IPS-11a (cell line): ENCODE data around the gene TGFBR2.

Experiments used
- H3K4me3 ChIP-seq: one replicate; pipeline ENCODE4 v1.5.1; 2013; ENCODE audit warnings: low read depth, low read length, control low read depth

Gene TGFBR2

DNA sequence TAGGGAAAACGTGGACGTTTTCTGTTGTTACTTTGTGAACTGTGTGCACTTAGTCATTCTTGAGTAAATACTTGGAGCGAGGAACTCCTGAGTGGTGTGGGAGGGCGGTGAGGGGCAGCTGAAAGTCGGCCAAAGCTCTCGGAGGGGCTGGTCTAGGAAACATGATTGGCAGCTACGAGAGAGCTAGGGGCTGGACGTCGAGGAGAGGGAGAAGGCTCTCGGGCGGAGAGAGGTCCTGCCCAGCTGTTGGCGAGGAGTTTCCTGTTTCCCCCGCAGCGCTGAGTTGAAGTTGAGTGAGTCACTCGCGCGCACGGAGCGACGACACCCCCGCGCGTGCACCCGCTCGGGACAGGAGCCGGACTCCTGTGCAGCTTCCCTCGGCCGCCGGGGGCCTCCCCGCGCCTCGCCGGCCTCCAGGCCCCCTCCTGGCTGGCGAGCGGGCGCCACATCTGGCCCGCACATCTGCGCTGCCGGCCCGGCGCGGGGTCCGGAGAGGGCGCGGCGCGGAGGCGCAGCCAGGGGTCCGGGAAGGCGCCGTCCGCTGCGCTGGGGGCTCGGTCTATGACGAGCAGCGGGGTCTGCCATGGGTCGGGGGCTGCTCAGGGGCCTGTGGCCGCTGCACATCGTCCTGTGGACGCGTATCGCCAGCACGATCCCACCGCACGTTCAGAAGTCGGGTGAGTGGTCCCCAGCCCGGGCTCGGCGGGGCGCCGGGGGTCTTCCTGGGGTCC lies at the start of gene TGFBR2:
Gene TGFBR2, plus strand, starts transcription at position 301 of the 731 bp plus-strand sequence. Its CDS starts 283 bp downstream, at position 584.
- peak within 1 kb of the TSS; percentile 86 for H3K4me3 ChIP-seq

DNA sequence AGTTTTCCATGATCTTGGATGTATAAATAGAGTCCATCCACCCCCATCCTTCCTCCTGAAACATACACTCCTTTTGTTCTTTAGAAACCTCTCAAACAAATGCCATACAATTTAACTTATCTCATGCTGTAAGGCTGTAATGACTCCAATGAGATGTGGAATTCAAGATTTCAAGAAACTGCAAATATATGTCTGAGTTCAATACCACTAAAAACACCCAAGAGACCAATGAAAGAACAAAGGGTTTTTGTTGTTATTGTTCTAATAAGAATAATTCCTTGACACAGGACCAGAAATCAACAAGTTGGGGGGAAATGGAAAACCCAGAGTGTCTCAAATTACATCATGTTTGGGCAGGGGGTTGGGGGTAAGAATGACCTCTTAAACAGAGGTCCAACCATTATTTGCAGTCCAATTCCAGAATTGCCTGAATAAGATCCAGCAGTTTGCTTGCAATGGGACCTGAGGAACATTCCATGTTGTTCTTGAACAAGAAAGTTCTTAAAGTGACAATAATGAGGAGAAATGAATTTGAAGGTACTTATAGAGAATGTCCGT lies 48.6 kb upstream of the TGFBR2 start:
- no peak overlapping the region for H3K4me3 ChIP-seq

DNA sequence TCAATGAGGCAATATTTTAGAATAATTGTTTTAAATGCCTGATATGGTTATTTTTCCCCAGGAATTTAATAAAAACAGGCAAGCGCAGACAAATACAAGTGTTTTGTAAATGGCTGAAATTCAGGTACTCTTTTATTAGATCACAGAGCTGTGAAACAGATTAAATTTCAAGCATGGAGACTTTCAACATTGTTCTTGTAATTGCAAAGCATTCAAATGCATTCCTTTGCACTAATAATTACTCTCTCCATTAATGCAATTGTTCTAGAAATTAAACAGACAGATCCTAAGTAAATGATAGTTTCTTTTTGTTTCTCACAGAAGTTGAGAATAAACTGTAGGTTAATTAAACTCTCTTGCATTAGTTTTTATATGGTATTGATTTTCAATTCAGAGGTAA lies 42.4 kb upstream of the TGFBR2 start:
- no peak overlapping the region for H3K4me3 ChIP-seq

DNA sequence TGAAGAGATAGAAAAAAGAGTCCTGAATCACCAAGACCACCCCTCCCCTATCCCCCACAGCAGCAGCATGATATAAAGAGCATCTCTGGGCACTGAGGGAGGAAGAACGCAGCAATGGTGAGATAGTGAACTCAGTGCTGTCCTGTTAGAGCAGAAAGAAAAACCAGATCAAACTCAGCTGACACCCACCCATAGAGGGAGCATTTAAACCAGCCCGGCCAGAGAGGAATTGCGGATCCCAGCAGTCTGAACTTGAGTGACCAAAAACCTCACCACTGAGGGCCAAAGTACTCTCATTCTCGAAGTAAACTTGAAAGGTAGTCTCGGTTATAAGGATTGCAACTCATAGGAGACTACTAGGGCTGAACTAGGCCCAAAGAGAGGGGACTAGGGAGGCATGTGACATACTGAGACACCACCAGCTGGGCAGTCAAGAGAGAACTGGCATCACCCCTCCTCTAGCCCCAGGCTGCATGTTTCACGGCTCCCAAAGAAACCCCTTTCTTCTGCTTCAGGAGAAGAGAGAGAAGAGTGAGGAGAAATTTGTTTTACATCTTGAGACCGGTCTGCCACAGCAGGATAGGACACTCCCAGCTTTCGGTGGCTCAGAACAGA lies 39.2 kb upstream of the TGFBR2 start:
- no peak overlapping the region for H3K4me3 ChIP-seq

DNA sequence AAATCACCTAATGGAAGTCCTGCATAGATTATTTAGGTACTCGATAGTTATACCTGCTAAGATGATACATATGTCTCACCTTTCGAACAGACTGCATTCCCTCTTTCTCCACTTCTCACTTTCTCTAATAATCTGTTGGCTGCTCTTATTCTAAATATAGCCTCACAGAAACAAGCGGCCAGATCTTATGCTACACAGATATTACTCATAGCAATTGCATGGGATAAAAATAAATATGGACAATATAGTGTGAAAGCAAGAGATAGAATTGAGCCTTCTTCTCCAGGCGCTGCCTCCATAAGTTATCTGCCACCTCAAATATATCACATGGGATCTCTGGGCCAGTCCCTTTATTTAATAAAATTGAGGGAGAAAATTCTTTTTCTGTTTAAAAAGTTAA lies 29.5 kb upstream of the TGFBR2 start:
- H3K4me3 ChIP-seq: no peak overlapping the region

DNA sequence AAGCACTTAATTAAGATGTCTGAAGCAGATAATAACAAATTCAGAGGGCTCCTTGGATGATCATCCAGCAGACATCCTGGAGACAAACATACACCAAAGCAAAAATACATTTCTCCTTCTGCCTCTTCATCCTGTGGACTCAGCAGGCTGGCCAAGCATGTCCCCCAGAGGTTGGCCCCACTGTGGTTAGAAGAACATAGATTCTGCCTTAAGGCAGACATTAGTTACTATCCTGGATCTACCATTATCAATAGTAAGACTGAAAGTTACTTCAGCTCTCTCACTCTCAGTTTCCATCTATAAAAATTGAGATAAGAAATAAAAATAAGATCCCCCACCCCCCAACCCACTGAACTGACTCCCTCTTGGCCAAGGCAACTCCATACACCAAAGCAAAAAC lies 28.6 kb upstream of the TGFBR2 start:
- H3K4me3 ChIP-seq: no peak overlapping the region

DNA sequence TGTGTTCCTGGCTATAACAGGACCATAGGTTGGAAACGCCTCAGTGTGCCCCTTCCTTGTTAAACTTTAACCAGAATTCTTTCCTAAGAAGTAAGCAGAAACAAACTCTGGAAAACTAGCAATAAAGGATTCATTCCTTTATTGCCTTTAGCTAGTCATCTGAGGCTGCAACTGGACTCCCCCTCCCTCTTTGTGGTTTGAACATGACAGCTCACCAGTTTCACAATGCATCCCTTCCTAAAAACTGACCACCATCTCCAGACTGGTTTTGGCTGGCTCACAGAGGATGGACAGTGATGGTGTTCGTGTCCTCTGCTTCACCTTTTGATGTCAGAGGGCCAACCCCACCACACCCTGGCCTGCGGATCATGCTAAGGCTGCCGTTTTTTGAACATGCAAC lies 27.9 kb upstream of the TGFBR2 start:
- H3K4me3 ChIP-seq: no peak overlapping the region

DNA sequence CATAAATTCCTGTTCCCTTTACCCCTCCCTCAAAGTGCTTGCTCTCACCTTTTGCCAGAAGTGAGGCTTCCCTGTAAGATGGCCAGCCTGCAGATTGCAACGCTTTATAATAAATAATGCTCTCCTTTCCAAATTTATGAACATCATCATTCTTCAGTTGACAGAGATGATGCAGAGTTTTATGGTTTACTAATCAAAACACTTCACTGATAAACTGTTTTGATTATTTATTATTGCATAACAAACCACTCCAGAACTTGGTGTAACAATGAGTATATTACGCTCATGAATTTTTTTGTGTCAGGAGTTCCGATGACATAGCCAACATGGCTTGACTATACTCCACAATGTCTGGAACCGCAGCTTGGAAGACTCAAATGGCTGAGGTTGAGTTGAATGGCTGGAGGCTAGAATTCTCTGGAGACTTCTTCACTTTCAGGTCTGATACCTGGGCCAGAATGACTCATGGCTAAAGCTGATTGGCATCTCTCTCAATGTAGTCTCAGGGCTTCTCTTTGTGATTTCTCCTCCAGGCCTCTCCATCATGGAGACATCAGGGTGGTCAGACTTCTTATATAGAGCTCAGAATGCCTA lies 27.3 kb upstream of the TGFBR2 start:
- no peak overlapping the region for H3K4me3 ChIP-seq

DNA sequence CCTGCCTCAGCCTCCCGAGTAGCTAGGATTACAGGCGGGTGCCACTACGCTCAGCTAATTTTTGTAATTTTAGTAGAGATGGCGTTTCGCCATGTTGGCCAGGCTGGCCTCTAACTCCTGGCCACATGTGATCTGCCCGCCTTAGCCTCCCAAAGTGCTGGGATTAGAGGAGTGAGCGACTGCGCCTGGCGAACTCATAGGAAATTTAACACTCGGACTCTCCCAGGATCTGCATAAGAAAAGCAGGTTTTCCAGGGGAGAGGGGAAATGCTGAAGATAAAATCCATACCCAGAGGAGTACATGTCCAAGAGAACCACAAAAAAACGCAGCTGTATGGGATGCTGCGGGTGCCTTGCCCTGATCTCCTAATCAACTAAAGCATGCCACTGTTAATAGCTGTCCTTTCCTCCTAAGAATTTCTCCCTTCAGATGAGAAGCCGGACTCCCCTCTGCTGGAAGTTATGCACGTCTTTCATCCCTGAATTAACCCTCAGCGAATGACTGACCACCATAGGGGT lies 25.3 kb upstream of the TGFBR2 start:
- H3K4me3 ChIP-seq: no peak overlapping the region

DNA sequence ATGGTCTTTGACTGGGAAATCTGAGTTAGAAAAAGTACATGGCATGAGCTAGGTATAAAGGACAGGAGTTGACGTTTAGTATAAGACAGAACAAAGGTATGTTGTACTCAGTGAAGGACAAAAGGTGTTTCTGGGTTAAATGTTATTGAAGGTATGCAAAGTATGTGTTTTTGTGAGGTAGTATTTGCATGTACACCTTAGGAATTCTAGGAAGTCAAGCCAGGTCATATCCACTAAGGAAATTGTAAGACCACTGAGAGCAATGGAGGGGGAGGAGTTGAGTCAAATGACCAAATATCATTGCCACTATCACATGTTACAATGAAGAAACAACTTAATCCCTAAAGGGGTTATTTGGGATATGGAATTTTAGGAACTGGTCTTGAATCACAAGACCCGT lies 24.4 kb upstream of the TGFBR2 start:
- H3K4me3 ChIP-seq: no peak overlapping the region

DNA sequence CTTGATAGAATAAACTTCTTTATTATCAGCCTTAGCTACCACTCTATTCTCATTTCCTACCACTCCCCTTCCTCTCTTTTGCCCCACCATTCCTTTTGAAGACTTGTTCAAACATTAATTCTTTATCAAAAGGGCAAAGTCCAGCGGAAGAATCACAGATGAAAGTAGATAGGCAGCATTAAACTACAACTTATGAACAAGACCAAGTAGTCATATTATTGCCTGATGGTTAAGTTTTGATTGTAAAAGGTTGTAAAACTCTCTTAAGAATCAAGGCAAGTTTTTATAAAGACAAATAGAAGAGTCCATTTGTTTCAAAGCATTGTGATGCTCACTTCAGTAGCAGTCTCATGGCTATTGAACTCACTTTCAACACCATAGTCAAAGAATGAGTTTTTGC lies 22.4 kb upstream of the TGFBR2 start:
- no peak overlapping the region for H3K4me3 ChIP-seq

DNA sequence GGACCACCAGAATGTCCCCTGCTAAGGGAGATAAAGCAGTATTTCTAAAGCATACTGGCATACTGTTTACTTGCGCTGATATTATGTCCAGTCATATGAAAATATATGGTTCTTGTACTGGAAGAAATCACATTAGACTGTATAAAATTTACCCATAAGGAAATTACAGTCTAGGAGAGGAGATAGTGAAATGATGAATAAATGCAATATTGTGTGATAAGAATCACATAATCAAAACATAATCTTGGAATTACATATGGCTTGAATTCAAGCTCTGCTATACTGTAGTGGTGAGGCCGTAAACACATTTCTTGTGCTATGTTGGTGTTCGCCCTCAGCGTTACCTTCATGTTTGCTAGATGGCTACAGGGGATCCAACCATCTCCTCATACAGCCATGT lies 20.7 kb upstream of the TGFBR2 start:
- no peak overlapping the region for H3K4me3 ChIP-seq

DNA sequence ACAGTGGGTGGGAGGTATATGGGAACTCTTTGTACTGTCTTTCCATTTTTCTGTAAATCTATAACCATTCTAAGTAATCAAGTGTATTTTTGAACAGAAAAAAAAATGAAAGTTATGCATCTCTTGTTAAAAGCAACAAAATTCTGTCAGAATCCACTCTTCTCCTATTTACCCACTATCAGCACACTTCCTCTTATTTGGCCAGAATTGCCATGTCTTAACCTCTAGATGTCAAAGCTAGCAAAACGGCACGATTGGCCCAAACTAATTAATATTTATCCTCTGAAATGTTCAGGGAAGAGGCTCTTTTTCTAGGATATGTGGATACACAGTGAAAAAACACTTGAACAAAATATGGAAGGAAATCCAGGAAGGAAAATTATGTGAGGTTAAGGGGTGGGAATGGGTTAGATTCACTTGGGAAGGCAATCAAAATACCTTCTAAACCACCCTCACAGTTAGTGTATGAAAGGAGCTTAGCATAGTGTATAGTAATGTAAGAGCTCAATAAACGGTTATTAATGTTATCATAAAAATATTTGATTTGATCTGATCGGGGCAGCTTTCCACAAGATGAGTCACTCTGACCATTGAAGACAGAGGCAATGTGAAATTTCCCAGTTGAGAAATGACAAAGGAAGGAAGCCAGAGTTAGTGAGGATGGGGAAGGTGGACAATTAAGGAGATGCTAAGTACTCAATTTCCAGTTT lies 20.1 kb upstream of the TGFBR2 start:
- H3K4me3 ChIP-seq: no peak overlapping the region

DNA sequence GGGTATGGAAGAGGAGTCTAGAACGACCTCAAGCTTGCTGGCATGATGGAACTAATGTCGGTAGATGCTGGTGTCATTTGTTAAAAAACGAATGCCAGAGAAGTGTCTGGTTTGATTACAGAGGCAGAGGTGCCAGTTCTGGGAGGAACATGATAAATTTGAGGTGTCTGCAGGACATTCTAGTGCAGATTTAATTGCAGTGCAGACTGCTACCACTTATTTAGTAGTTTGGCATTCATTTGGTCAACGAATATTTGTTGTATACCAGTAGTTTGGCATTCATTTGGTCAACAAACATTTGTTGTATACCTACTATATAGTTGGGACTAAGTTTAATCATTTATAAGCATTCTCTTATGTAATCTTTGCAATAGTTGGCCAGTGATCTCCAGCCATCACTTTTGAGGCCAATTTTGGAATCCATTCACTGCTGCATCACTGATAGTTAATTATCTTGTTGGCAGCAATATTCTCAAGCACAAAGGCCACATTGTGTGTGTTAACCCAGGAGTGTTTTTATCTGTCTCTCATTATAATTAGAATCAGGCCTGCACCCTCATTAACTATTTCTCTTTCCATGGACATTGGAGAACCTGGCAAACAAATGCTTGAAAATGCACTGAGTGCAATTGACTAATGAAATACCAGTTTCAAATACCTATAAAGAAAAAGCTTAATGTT lies 19.5 kb upstream of the TGFBR2 start:
- H3K4me3 ChIP-seq: no peak overlapping the region

DNA sequence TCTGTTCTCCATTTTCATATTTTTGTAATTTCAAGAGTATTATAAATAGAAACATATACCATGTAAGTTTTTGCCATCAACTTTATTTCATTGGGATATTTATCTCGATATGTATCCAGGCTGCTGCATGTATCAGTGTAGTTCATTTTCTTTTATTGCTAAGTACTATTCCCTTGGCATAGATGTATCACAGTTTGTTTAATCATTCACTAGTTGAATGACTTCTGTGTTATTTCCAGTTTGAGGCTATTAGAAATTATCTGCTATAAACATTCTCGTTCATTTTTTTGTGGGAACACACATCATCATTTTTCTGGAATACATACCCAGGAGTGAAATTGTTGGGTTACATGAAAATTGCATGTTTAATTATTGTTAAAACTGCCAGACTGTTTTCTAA lies 18.5 kb upstream of the TGFBR2 start:
- no peak overlapping the region for H3K4me3 ChIP-seq

DNA sequence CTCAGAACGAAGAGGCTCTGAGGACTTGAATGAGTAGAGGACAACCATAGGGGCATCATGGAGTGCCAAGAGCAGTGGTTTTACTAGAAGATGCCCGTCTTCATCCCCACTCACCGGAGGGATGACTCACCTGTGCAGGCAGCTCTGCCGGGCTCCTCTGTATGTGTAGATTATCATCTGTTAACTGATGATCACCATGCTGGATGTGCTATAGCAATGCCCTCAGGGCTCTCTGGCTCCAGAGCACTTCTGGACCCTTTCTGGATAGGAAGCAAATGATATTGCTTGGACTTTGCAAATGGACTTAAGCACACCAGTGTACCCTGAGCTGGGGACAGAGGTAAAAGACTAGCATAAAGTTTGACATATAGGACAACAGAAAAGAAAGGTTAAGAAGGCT lies 10.2 kb upstream of the TGFBR2 start:
- no peak overlapping the region for H3K4me3 ChIP-seq

DNA sequence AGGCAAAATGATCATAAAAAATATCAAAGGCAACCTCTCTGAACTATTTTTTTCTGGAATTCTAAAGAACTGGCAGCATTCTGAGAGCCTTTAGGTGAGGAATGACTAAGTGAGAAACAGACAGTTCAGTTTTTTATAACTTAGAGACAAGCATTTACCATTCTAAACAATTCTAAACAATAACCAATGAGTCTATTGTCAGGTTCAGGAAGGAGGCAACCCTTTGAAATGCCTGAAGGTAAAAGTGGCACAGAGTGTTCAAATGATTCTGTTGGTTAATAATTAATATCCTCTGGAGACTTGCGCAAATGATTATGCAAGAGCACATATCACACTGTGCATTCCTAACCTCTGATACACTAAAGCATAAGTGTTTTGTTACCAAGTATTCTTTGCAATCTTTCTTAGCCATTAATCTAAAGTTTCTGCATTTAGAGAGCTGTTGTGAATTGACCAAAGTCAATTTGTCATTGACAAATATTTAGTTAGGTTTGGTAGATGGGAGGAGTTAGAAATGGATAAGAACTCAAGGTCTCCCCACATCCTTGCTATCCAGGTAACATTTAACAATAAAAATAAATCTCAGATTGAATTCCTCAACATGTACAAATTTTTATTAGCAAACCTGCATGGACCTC lies 9.2 kb upstream of the TGFBR2 start:
- no peak overlapping the region for H3K4me3 ChIP-seq

DNA sequence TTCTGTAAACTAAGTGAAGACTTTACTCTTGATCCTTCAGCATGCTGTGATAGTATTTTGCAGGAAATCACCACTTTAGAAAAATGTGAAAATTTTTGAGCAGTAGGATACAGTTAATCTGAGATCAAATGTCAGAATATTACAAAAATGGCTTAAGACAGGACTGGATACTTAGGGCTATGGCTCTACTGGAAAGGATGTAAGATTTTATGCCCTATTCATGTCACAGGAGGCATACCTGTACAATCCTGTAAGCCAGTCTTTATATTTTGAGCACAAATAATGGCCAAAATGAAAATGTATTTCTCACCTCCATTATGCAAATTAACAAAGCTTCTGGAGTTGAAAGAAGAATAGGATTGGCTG lies 8.6 kb upstream of the TGFBR2 start:
- H3K4me3 ChIP-seq: no peak overlapping the region

DNA sequence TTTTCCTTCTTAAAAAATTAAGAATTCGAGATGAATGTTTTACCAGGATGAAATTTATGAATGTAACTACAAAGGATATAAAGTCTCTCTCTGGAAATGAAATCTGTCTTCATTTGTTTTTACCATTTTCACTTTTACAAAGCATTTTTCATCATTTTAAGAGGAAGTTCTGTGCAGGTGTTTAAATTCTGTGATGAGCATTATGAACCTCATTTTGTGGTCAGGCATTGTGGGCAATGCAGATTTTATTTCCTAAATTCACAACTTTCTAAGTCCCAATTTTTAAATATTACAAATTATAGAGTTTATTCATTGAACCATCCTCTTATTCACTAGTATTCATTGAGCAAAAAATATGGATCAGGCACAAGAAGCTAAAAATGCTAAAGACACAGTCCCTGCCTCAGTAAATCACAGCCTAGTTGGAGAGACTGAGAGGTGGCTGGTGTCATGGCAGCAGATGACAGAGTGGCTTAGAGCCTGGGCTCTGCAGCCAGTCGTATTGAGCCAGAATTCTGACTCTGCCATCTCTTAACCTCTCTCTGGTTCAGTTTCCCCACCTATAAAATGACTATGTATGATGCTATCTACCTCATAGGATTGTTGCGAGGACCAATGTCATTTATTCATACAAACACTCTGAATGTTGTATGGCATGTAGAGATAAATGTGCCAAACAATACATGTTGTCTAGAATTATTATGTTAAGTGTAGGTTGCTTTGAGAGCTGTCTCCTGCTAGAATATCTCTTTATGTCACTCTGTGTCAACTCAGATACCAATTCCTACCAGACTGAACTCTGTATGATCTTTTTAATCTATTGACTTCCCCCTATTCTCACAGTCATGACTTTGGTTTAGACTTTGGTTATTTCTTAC lies 7.5 kb upstream of the TGFBR2 start:
- H3K4me3 ChIP-seq: no peak overlapping the region
